AG08395 (cell line): ENCODE data around the gene FYCO1.
A peak's percentile ranks its signal among the peaks of the same experiment; 100 is the strongest.
"Not testable (repeated sequence)": the region's sequence is repeated elsewhere in the genome, so short reads cannot be mapped to it uniquely, and the experiment has no call there.

Experiments
- DNase-seq: peaks from one replicate; pipeline ENCODE4 v3.0.0; 2012; ENCODE audit warnings: mixed read lengths, low spot score

Gene FYCO1

DNA sequence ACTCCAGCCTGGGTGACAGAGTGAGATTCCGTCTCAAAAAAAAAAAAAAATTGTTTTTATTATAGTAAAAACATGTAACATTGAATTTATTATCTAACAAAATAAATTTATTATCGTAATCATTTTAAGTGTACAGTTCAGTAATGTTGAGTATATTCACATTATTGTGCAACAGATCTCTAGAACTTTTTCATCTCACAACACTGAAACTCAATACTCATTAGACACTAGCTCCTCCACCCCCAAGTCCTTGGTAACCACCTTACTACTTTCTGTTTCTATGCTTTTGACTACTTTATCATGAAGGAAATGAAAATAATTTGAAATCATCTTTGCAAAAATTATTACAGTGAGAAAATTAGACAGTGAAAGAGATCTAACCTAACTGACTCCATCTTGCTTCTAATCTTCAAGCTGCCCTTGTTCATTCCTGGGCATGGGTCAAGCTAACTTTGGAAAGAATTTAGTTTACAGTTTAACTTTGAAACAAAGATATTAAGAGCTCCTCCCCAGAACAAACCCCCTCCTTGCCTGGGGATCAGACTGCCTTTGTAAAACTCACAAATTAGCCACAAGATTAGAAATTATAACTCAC, 15.0 kb upstream of the FYCO1 start:
- DNase-seq: no peak

DNA sequence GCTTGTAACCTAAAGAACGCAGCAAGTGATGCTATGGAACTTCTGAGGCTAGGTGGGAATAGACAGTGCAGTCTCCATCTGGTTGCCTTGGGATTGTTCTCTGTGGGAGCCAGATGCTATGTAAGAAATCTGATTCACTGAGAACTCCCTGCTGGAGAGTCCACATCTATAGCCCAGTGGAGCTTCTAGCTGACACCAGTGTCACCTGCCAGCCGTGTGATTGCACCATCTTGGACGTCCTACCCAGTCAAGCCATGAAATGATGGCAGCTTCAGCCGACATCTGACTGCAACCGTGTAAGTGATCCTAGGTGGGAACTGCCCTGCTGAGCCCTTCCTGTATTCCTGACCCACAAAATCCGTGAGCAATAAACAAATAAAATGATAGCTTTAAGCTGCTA, 12.4 kb upstream of the FYCO1 start:
- no peak for DNase-seq

DNA sequence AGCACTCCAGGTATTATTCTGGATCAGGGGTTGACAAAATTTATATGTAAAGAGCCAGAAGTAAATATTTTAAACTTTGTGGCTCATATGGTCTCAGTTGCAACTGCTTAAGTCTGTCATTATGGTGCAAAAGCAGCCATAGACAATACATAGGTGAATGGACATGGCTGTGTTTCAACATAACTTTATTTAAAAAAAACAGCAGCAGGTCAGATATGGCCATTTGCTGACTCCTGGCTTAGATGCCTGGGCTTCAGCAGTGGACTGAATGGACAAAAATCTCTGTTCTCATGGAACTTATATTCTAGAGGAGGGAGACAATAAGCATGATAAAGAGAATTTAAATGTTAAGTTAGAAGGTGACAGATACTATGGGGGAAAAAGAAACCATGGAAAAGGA, 11.7 kb upstream of the FYCO1 start:
- no peak for DNase-seq

- peak; percentile 78 for DNase-seq
Measured at GRCh38 chr3:46006238-46007032, 10.8 kb upstream of the FYCO1 start.

- not testable (repeated sequence) for DNase-seq
Measured at GRCh38 chr3:46003706-46004105, 8.1 kb upstream of the FYCO1 start.

- DNase-seq: no peak
Measured at GRCh38 chr3:46001178-46001577, 5.6 kb upstream of the FYCO1 start.

DNA sequence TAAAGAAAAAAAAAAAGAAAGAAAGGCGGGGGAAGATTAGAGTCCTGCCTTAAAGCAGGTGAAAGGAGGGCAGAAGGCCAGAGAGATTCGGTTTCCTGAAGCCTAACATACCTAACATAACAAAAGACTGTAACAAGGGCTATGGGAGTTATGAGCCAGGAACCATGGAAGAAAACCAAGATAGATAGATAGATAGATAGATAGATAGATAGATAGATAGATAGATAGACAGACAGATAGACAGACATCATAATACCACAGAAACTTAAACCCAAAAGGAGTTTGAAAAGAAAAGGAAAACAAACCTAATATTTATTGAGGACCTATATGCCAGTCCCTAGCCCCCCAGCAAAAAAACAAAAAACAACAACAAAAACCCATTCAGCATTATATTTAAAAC, 2.3 kb upstream of the FYCO1 start:
- no peak for DNase-seq

GRCh38 chr3:45997499-45997898, 1.9 kb upstream of the FYCO1 start:
- not testable (repeated sequence) for DNase-seq

- no peak for DNase-seq
Measured at GRCh38 chr3:45994419-45995235, 997 bp downstream of the FYCO1 start.

GRCh38 chr3:45993421-45994027, 2.1 kb downstream of the FYCO1 start:
- DNase-seq: no peak

- peak; percentile 88 for DNase-seq
Measured at GRCh38 chr3:45992821-45993221, 2.8 kb downstream of the FYCO1 start.

DNA sequence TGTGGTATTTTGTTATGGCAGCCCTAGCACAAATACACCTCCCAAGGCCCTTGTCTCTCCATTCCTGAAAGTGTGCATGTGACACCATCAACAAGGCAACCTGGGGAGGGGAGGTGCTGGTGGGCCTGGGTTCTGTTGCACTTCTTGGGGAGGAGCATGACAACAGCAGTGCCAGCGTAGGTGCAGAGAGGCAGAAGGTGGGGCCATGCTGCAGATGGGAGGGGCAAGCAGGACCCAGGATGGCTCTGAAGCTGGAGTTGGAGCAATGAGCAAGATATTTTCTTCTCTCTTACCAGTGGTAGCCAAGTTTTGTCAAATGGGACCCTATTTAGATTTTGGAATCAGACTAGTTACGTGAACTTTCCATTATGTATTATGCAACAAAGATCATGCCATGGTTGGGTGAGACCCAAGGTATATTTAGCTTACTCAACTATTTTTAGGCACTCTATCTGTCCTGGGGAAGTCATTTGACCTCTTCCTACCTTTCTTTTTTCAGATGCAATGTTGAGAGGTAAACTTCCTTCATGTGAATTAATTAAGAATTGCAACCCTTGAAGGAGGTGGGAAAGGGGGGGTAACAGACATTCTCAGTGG, 3.4 kb downstream of the FYCO1 start:
- DNase-seq: no peak

DNA sequence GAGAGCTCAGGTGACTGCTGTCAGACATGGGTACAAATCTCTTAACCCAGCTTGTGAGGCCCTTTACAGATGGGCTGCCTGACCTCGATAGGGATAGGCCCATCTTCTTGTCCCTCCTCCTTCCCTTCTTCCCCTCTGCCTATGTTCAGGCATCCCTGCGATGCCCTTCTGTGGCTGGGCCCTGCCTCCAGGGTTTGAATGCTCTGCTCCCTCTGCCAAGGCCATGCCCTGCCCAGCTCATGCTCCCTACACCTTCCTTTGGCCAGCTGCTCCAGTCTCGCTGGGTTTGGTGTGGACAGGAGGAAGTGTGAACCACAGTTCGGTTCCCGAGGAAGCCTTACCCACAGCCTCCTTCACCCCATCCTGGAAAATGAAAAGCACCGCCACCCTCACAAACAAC, 4.3 kb downstream of the FYCO1 start:
- no peak for DNase-seq

DNA sequence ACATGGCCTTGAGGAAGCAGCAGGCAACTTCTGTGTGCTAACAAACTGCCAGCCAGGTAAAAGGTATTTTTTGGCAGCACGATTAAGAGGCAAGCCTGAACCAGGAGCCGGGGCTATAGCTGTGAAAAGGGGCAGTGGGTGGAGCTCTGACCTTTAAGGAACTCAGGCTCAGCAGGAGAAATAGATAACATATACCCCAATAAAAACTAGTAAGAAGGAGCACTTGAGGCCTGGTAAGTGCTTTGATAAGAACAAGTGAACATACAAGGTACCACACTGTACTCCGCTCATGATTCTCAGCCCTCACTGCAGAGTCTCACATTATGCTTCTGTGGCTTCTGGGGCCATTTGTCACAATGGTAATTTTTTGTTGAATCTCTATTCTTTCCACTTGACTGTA, 5.4 kb downstream of the FYCO1 start:
- no peak for DNase-seq

DNA sequence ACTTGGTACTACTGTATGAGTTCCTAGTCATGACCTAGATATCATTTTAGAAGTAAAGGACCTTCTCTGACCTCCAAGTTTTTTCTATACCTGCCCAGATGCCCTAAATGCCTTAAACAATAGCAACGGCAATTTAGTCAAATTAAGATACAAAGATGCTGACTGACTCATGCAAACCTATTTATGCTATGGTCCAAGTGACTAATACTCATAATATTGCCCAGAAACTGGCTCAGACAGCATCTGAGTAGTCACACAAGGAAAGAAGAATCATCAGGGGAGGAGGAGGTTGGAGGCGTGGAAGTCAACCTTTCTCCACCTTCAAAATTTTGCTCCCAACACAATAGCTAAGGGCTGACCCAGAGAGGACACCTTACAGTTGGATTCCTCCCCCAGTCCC, 6.8 kb downstream of the FYCO1 start:
- peak; percentile 77 for DNase-seq

GRCh38 chr3:45988362-45988761, 7.3 kb downstream of the FYCO1 start:
- no peak for DNase-seq

DNA sequence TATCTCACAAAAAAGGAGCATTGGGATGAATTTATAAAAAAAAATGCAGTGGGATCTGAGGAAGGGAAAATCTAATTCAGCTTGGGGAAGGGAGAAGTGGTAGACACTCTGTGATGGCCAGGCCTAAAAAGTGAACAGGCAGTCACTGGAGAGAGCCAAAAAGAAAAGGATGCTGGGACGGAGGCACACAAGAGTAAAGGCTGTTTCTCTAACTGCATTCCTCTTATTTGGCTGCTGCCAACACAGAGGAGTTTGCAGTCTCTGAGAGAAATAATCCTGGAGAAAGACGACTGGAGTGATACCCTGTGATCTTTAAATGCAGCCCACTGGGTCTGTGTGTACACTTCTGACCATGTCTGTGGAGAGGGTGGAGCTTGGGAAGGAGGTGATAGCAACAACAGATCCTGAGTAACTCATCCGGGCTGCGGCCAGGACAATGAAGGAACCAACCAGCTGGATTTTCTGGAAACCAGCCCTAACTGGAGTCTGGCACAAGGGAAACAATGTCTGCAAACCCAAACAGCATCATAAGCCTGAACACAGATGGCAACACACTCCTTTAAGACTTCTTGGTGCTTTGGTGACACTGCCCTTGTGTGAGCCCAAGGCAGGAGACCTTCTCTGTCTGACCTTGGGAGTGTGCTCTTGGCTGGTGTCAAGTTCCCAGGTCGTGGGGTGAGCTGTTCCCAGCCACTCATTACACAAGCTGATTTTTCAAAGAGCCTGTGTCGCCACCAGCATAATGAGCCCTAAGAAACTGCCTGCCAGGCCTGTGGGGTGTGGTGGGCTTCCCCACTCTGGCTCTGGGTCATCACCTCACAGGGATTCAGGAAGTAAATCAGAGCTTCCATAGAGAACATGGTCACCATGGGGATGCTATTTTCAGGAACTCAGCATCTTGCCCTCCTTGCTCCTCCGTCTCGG, 8.0 kb downstream of the FYCO1 start:
- peak; percentile 48 for DNase-seq

DNA sequence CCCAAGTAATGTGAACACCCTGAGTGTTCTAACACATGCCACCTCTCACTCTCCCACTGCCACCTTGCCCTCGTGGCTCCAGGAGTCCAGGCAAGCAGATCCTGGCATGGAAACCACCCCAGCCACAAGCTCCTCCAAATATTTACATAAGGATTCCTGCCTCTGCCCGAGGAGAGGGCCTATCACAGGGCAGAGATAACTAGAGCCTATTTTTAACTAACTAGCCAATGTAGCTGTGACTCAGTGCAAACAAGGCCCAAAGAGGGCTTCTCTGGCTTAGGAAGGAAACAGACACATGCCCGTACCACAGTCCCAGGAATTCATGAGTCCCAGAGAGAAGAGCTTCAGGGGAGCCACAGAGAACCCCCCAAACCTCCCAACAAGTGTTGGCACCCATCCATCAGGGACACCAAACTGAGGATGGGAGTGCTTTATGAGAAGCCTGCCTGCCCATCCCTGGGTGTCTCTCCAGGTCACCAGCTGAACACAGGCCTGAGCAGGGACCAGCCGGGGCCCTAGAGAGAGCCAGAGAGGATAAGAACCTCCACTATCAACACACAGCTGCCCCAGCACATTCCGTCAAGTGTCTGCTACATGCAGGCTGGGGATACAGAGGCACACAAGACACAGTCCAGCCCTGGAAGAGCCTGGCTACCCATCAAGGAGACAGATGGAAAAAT, 9.2 kb downstream of the FYCO1 start:
- DNase-seq: peak; percentile 78

GRCh38 chr3:45985532-45986302, 9.9 kb downstream of the FYCO1 start:
- DNase-seq: no peak
